GM04504 (cell line): Measurements from ENCODE around the gene TCAP.

ENCODE experiments used
- DNase-seq: peaks from one replicate; pipeline ENCODE4 v3.0.0-alpha.2; 2012; ENCODE audit warnings: low read depth

The TCAP gene

GRCh38 chr17:39667945-39668924 lies 3.1 kb downstream of the TCAP start, which contains the start of gene PNMT:
Gene PNMT, plus strand, starts transcription at chr17:39668453. Its CDS starts 23 bp downstream, at chr17:39668476.
- no peak for DNase-seq

- DNase-seq = no peak
Observed at GRCh38 chr17:39669897-39670735, 5.0 kb downstream of the TCAP start.

- DNase-seq = no peak
Observed at GRCh38 chr17:39670746-39671145, 5.6 kb downstream of the TCAP start.

- DNase-seq = no peak
Observed at GRCh38 chr17:39671651-39672521, 6.7 kb downstream of the TCAP start.

GRCh38 chr17:39672522-39673334 lies 7.6 kb downstream of the TCAP start:
- no peak for DNase-seq

- DNase-seq = no peak
Observed at GRCh38 chr17:39673335-39674081, 8.4 kb downstream of the TCAP start.

- DNase-seq = no peak
Observed at GRCh38 chr17:39674179-39674578, 9.0 kb downstream of the TCAP start.

GRCh38 chr17:39674702-39675389 lies 9.7 kb downstream of the TCAP start:
- DNase-seq = no peak

GRCh38 chr17:39675390-39676082 lies 10.4 kb downstream of the TCAP start:
- no peak for DNase-seq

- DNase-seq = no peak
Observed at GRCh38 chr17:39676198-39676819, 11.2 kb downstream of the TCAP start.

GRCh38 chr17:39677072-39677471 lies 11.9 kb downstream of the TCAP start:
- DNase-seq = no peak

- DNase-seq = no peak
Observed at GRCh38 chr17:39677542-39678339, 12.6 kb downstream of the TCAP start.

GRCh38 chr17:39678340-39679116 lies 13.4 kb downstream of the TCAP start:
- no peak for DNase-seq

GRCh38 chr17:39679521-39680192 lies 14.5 kb downstream of the TCAP start:
- DNase-seq = no peak

- DNase-seq = no peak
Observed at GRCh38 chr17:39683295-39683939, 18.3 kb downstream of the TCAP start.
